Keratinocyte (primary cell): Measurements from ENCODE around the gene HCST.

Source experiments
- EZH2 ChIP-seq: IDR thresholded peaks from one replicate; pipeline ENCODE4 v1.6.1; 2012; ENCODE audit warnings: inconsistent platforms, mild to moderate bottlenecking, low read length, moderate library complexity
- TF ChIP-seq, protein P1 (sequence below), 3 experiments: IDR thresholded peaks in 1 of 3; conservative IDR thresholded peaks in 1 of 3; optimal IDR thresholded peaks in 1 of 3; 2 replicates in 2 of 3; 3 replicates in 1 of 3; pipeline versions ENCODE3 to v1.5.1; 2011; ENCODE audit warnings: low read length in 3 of 3, mild to moderate bottlenecking in 3 of 3, moderate library complexity in 2 of 3, control low read depth in 1 of 3, inconsistent platforms in 1 of 3; ENCODE audit not compliant: insufficient read depth in 2 of 3; ENCODE audit errors: extremely low read depth in 1 of 3

DNA sequence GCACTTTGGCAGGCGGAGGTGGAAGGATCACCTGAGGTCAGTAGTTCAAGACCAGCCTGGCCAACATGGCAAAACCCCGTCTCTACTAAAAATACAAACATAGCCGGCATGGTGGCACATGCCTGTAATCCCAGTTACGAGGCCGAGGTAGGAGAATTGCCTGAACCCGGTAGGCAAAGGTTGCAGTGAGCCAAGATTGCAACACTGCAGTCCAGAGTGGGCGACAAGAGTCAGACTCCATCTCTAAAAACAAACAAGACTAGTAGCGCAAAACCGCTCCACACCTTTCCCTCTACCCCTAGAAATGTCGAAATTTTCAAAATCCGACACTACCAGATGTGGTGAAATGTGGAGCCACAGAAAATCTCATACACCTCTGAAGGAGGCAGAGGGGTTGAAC is 17.0 kb downstream of the HCST start:
- TF ChIP-seq, protein P1, sequence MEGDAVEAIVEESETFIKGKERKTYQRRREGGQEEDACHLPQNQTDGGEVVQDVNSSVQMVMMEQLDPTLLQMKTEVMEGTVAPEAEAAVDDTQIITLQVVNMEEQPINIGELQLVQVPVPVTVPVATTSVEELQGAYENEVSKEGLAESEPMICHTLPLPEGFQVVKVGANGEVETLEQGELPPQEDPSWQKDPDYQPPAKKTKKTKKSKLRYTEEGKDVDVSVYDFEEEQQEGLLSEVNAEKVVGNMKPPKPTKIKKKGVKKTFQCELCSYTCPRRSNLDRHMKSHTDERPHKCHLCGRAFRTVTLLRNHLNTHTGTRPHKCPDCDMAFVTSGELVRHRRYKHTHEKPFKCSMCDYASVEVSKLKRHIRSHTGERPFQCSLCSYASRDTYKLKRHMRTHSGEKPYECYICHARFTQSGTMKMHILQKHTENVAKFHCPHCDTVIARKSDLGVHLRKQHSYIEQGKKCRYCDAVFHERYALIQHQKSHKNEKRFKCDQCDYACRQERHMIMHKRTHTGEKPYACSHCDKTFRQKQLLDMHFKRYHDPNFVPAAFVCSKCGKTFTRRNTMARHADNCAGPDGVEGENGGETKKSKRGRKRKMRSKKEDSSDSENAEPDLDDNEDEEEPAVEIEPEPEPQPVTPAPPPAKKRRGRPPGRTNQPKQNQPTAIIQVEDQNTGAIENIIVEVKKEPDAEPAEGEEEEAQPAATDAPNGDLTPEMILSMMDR (optimal IDR thresholded peaks at IDR 0.05 in 1 of 3, IDR thresholded peaks at IDR 0.05 in 1 of 3, conservative IDR thresholded peaks at IDR 0.05 in 1 of 3; ENCODE audit: extremely low read depth in 1 of 3, insufficient read depth in 2 of 3, low read length in 3 of 3), result no peak
- no peak for TF ChIP-seq EZH2
